Mesenteric fat pad (tissue), 1 donor: ENCODE data around the gene ZNF142. TPM values are rescaled to one million over a fixed set of nuclear protein-coding genes. Genes with fewer than 3 reads are reported as not detected.

ENCODE experiments used
- DNase-seq: peaks from one replicate; pipeline ENCODE4 v3.0.0-alpha.2; 2020; ENCODE audit warnings: low spot score
- total RNA-seq: library from RNA; stranded (reverse); fragmentation: NEBNext Ultra II Directional; extraction: Animal tissue kit (Norgen Biotek cat#: 25700); gene quantifications from one replicate; pipeline ENCODE4 v1.2.1, GENCODE V29; 2021
- donor health status: DM: yes; HTN: yes; CAD: no.

ZNF142 gene
- total RNA-seq, 1 donor from 2014 or later: 21.3 TPM

DNA sequence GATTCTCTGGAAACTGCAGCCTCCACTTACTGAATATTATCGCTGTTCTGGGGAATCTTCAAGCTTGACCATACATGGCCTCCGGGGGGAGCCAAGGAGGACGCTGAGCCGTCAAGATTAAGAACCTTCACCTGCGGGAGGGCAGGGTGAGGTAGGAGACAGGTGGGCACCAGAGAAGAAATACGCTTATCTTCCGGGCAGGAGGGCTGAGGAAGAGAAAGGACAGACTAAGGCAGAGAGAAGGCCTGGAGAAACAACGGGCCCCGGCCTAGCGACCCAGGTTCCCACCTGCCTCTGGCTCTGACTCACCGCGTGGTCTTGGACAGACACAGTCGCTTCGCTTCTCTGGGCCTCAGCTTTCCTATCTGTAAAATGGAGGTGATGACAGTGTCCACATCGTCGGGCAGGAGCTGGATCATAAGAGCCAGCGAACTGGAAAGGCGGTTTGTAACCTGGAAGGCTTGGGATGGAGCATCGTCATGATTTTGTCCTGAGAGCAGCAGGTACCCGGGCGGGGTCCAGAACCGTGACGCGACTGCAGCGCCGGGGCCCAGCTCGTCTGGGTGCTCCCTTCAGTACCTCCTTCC, 659 bp downstream of the ZNF142 start:
- no peak for DNase-seq

DNA sequence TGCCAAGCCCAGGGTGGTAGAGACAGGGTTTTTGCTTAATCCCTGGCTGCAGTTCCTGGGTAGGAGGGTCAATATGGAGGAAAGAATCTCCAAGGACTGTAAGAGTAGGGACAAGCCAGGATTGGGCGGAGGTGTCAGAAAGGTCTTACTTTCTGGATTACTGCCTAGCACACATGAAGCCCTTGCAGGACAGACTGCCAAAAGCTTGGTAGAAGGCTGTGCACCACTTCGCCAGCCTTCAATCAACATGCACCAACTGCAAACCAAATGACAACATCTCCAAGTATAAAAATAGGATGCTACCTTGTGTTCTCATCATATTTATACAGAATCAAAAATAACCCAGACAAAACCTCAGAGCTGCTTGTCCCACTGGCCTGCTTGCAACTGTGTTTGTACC, 3.7 kb downstream of the ZNF142 start:
- no peak for DNase-seq

GRCh38 chr2:218648787-218649100, 10.7 kb downstream of the ZNF142 start:
- DNase-seq: no peak

GRCh38 chr2:218648088-218648786, 11.2 kb downstream of the ZNF142 start:
- DNase-seq: no peak

GRCh38 chr2:218645126-218645525, 14.3 kb downstream of the ZNF142 start:
- no peak for DNase-seq

DNA sequence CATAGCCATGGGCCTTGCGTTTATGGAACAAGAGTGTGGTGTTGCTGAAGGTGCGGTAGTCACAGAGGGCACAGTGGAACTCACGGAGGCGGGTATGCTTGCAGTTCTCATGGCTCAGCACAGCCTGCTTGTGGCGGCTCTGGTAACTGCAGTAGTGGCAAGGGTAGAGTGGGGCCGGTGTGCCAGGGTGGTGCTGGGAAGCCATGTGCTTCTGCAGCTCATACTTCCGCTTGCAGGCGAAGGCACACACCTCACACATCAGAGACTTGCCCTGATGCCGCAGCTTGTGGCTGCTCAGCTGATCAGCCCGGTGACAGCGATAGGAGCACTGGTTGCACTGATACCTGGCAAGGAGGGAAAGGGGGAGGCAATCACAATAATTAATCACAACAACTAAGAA, 14.7 kb downstream of the ZNF142 start:
- no peak for DNase-seq

DNA sequence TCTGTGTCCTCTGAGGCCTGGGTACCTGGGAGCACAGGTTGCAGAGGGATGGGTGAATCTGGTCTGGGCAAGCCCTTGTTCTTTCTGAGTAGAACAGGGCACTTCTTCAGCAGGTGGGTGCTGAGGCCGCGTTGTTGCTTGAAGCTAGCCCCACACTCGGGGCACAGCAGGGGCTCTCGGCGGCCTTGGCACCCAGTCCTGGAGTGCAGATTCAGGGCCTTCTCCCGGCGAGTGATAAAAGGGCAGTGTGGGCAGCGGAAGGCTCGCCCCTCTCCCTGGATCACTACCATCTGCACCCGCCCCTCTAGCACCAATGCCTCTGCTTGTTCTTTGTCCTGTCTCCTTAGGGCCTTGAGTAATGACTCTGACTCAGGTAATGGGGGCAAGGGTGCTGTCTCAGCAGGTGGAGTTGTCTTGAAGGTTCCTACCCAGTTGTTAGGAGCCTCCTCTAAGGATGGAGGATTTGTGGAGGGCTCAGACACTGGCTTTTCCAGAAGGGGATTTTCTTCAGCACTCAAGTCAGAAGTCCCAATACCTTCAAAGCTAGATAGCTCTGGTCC, 15.6 kb downstream of the ZNF142 start:
- DNase-seq: no peak

GRCh38 chr2:218642786-218643185, 16.6 kb downstream of the ZNF142 start:
- no peak for DNase-seq

- DNase-seq: no peak
Measured at GRCh38 chr2:218642121-218642656, 17.2 kb downstream of the ZNF142 start.

- DNase-seq: no peak
Measured at GRCh38 chr2:218638372-218638771, 21.1 kb downstream of the ZNF142 start.

DNA sequence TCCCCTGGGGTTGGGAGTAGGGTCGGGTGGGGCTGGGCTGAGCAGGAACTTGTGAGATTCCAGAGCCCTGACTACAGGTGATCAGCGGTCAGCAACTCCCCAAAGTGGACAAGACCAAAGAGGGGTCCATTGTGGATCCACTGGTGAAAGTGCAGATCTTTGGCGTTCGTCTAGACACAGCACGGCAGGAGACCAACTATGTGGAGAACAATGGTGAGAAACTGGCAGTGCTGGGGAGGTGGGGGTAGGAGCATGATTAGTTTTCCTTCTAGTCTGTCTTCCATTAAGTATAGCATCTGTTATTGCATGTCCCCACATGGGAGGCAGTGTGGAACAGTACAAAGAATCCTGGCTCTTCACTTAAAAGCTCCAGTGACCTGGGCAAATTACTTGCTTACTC, 23.7 kb downstream of the ZNF142 start:
- no peak for DNase-seq

GRCh38 chr2:218631837-218632236, 27.6 kb downstream of the ZNF142 start:
- DNase-seq: no peak

GRCh38 chr2:218627939-218628338, 31.5 kb downstream of the ZNF142 start:
- DNase-seq: no peak

DNA sequence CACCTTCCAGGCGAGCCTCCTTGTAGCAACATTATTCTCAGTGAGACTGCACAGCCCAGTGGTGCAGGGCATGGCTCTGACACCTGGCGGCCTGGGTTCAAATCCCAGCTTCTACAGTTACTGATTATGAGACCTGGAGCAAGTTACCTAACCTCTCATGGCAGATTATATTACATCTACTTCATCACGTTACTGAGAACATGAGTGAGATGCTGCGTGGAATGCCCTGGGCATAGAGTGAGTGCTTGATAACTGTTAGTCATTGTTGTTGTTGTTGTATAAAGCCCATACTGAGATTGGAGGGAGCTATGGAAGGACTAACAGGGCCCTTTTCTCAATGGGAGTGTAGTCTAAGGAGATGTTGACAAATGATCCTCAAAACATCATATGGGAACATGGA, 33.1 kb downstream of the ZNF142 start:
- DNase-seq: no peak

- no peak for DNase-seq
Measured at GRCh38 chr2:218623366-218623705, 36.1 kb downstream of the ZNF142 start.

DNA sequence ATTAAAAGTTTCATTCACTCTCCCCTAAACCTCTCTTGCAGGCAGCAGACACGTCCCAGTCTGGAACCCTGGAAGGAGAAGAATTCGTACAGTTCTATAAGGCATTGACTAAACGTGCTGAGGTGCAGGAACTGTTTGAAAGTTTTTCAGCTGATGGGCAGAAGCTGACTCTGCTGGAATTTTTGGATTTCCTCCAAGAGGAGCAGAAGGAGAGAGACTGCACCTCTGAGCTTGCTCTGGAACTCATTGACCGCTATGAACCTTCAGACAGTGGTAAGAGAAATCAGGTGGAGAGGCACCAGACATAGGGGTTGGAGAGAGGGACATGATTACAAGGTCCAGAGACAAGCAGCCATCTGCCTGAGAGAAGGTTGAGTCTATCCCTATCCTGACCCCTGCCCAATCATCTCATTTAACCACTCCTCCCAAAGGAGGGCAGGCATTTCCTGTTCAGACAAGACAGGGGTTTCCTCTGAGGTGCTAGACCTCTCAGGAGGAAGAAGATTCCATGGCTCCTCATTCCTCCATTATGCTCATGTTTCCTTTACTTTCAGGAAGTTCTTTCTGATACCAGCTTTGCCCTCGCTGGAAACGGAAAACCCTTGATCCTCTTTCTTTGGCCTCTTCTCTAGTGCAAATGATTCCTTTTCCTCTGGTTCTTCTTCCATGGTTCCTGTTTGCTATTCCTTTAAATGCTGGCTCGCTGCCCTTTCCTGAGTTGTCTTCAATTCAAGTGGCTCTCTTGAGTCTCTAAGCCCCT, 36.6 kb downstream of the ZNF142 start:
- no peak for DNase-seq

DNA sequence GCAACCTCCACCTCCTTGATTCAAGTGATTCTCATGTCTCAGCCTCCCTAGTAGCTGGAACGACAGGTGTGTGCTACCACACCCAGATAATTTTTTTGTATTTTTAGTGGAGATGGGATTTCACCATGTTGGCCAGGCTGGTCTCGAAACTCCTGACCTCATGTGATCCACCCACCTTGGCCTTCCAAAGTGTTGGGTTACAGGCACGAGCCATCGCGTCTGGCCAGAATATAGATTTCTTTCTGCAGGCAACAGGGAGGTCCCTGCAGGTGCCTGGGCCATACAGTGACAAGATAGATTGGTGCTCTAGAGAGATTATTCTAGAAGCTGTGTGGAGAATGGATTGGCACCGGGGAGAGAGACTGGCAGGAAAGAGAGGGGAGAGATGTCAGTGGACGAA, 38.4 kb downstream of the ZNF142 start:
- DNase-seq: no peak

DNA sequence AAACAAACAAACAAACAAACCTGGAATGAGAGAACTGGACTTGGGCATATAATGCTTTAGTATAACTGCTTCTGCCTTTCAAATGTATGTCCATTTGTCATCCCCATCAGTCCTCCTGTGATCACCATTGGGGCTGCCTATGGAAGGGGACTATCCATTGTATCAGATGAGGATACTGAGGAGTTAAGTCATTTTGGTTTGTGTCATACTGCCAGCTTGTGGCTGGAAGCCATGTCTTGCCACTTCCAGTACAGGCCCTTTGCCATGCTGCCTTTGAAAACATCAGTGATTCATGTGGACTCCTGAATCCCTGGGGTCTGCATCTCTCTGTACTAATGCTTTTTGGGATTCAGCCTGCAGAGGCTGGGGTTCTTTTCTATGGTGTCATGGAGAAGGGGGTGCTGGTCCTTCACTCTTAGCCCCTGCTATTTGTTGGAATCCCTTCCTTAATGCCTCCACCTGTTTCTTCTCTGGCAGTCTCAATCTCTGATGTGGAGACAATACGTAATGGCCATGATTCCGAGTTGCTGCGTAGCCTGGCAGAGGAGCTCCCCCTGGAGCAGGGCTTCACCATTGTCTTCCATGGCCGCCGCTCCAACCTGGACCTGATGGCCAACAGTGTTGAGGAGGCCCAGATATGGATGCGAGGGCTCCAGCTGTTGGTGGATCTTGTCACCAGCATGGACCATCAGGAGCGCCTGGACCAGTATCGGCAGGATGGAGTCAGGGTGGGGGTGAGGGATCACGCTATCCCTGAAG, 41.1 kb downstream of the ZNF142 start:
- DNase-seq: no peak

- DNase-seq: no peak
Measured at GRCh38 chr2:218615868-218616315, 43.5 kb downstream of the ZNF142 start.

- DNase-seq: no peak
Measured at GRCh38 chr2:218607436-218608115, 51.8 kb downstream of the ZNF142 start, which contains the start of gene PLCD4. PLCD4 (plus strand) TSS chr2:218607899; CDS start chr2:218615740, 7,841 bp downstream.

DNA sequence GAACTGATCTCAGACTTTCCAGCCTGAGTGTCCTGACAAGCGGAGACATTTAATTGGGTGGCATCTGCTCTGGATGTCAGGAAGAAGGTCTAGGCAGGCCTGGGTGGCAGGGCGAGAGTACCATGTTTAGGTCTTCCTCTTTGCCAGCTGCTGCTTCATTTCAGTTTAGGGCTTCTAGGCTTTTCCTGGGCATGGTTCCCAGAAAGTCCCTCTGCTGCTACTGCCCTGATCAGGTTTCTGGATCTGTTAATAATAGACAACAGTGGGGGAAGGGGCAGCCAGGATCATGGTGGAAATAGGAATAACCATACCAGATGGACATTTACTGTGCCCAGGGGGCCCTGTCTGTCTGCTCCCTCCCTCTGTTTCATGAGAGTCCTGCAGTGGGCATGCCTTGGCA, 54.0 kb downstream of the ZNF142 start:
- DNase-seq: no peak
